GM12872 (cell line): Measurements from ENCODE around the gene CALY.

Experiments used
- CTCF ChIP-seq: IDR thresholded peaks from 3 replicates; pipeline ENCODE4 v1.5.1; 2011; ENCODE audit warnings: low read depth, mild to moderate bottlenecking, low read length, moderate library complexity; ENCODE audit not compliant: insufficient read depth

Gene CALY

DNA sequence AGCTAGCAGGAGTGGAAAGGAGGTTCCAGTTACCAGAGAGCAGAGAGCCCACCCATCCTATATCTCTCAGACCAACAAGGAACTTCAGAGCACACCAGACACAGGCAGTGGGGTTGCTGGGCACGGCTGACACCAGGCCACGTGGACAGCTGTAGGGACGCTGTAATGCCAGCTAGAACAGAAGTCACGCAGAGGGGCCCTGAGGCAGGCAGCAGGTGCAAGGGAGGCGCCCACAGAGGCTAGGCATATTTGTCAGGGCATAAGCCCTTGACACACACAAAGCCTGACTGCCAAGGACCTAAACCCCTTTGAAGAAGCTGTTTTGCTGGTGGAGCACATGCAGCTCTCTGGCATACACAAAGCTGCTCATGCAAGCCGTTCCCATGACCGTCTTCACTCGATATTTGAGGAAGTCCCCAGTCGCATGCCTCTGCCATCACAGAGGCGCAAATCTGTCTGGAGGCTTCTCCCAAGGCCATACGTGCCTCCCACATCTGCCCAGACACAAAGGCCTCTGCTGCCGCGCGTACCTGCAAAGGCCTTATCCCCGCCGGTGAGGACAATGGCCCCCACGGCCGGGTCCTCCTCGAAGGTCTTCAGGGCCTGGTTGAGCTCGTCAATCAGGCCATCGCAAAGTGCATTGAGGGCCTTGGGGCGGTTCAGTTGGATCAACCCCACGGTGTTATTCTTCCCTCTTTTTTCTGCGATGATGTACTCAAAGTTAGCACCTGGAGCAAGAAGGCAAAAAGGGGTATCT is 33.5 kb upstream of the CALY start:
- no peak for TF ChIP-seq CTCF

- TF ChIP-seq CTCF: no peak
Measured at GRCh38 chr10:133368153-133368552, 31.5 kb upstream of the CALY start.

DNA sequence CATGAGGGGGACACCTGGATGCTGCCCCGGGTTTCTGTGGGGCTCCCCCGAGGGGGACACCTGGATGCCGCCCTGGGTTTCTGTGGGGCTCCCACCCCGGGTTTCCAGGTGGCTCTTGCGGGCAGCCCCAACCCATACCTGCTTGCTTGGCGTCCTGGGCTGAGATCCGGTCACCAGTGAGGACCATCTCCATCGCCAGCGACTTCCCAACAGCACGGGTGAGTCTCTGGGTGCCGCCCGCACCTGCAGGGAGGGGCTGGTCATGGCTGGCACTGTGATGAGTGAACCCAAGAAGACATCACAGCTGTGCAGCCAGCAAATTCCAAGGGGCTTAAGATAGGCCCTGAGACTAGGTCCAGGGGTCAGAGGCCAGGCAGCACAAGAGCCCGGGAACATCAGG is 30.1 kb upstream of the CALY start:
- no peak for TF ChIP-seq CTCF

GRCh38 chr10:133366130-133366478 is 29.4 kb upstream of the CALY start:
- no peak for TF ChIP-seq CTCF

- no peak for TF ChIP-seq CTCF
Measured at GRCh38 chr10:133365461-133366129, 28.9 kb upstream of the CALY start.

DNA sequence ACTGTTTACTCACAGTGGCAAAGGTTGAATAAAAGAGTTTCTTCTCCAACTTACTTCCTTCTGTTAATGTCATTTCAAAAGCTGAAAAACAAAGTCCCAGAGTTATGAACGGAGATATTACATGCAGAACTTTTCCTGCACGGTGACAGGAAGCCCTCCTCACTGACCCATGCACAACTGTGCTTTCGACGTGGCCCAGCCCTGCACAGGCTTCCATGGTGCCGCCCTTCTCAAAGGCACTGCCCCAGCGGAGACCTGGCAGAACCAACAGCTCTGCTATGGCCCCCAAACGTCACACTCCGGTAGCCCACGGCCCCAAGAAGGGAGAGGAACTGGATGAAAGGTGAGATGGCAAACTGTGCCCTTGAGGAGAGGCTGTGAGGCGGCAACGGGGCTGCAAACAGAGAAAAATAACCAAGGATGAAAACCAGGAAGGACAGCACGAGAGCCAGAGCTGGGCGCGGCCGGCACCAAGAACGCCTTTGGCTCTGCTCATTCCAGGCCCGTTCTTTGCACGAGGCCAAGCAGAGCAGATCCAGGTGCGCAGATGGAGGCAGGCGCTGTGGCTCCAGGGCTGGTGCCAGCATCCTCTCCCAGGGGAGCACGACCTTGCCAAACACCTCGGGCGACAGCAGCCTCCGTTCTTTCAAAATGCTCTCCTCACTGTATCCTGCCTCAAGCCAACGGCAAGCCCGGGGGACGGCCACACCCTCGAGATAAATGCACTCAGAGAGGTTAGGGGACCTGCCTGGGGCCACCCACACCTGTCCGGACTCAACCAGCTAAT is 28.1 kb upstream of the CALY start:
- TF ChIP-seq CTCF: no peak

- TF ChIP-seq CTCF: no peak
Measured at GRCh38 chr10:133362846-133363245, 26.1 kb upstream of the CALY start.
